Esophagus muscularis mucosa (tissue), 4 donors: ENCODE results near the gene STS. TPM values are rescaled to one million over a fixed set of nuclear protein-coding genes. Genes with fewer than 3 reads are reported as not detected.

Experiments
- DNase-seq: peaks from one replicate; pipeline ENCODE4 v3.0.0-alpha.2; 2017; ENCODE audit errors: extremely low spot score
- H3K27ac ChIP-seq, 4 donors: fragments of 200-600 bp; sonication (generic); replicated peaks in 1 of 4; 1 replicate in 3 of 4; 2 replicates in 1 of 4; pipeline ENCODE4 v1.5.1; 2016 to 2019; ENCODE audit warnings: mild to moderate bottlenecking in 1 of 4
- H3K27me3 ChIP-seq, 4 donors: fragments of 200-600 bp; sonication (generic); one replicate each; pipeline versions ENCODE4 v1.5.1 to v1.6.0; 2016 to 2019
- H3K36me3 ChIP-seq, 4 donors: fragments of 200-600 bp; sonication (generic); one replicate each; pipeline ENCODE4 v1.5.1; 2016 to 2019
- H3K4me1 ChIP-seq, 4 donors: fragments of 200-600 bp; sonication (generic); one replicate each; pipeline ENCODE4 v1.5.1; 2016 to 2019
- H3K4me3 ChIP-seq, 4 donors: fragments of 200-600 bp; sonication (generic); 1 replicate in 2 of 4; 2 replicates in 2 of 4; pipeline ENCODE4 v1.5.1; 2016 to 2019; ENCODE audit warnings: mild to moderate bottlenecking in 4 of 4, moderate library complexity in 1 of 4
- H3K9me3 ChIP-seq, 4 donors: fragments of 200-600 bp; sonication (generic); 1 replicate in 3 of 4; 2 replicates in 1 of 4; pipeline ENCODE4 v1.5.1; 2016 to 2019
- CTCF ChIP-seq, 3 experiments: fragments of 200-600 bp in 2 of 3; fragments of 450-650 bp in 1 of 3; sonication (generic) in 2 of 3; IDR thresholded peaks; one replicate each; pipeline ENCODE4 v1.5.1; 2017 to 2019; ENCODE audit warnings: antibody characterized with exemption in 3 of 3, mild to moderate bottlenecking in 2 of 3, moderate library complexity in 1 of 3
- EP300 ChIP-seq: sonication (generic); formaldehyde crosslinking; IDR thresholded peaks from one replicate; pipeline ENCODE4 v1.6.1; 2017; ENCODE audit warnings: antibody characterized with exemption
- POLR2A ChIP-seq: fragments of 450-650 bp; IDR thresholded peaks from one replicate; pipeline ENCODE4 v1.6.1; 2017; ENCODE audit warnings: antibody characterized with exemption, moderate library complexity, mild to moderate bottlenecking, low read depth
- POLR2AphosphoS5 ChIP-seq, 2 donors: sonication (generic); formaldehyde crosslinking; IDR thresholded peaks; one replicate each; pipeline ENCODE4 v1.6.1; 2017; ENCODE audit warnings: antibody characterized with exemption in 2 of 2
- whole genome bisulfite sequencing: methylation state at CpG from one replicate; pipeline ENCODE4 v1.1.5; 2018; 5-methylcytosine and 5-hydroxymethylcytosine counted together
- intact Hi-C: fragments of 100-400 bp; cut with DNase I; formaldehyde crosslinking; loops from one replicate; pipeline ENCODE4 v1.15.1; 2023
- total RNA-seq, 4 donors: library from RNA; depleted of rRNA; stranded (reverse); fragments of >200 nt; gene quantifications; one replicate each; pipeline versions ENCODE4 v1.1.0 to v1.2.1, GENCODE V29; 2016

The STS gene
- total RNA-seq, 4 donors from 2014 or later = 4.6 to 7.9 (median 5.5) TPM

DNA sequence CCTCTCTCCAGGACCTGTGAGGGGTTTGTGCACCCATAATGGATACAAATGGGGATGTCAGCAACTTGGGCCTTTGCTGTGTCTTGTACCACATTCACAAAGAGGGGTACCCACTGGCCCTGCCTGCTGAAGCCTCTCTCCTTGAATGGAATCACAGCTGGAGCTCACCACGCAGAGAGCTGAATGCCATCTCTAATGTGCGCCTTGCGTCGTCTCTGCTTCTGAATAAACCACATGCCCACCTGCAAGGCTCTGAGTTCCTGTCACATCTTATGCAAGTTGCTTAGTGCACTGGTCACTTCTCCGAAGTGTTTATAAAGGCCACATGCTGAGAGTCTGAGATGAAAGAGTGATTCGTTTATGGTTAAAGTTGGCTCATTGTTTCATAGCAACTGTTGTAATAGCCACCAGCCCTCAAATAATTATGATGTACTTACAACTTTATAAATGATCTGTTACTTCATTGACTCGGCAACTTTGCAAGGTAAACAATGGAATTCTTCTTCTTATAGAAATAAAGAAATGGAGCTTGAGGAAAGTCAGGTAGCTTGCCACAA lies 6.6 kb downstream of the STS start:
- no peak overlapping the region for H3K4me3 ChIP-seq
- no peaks in the 10 kb centered on the region for H3K27me3 ChIP-seq
- no peaks in the 10 kb centered on the region for H3K4me1 ChIP-seq
- TF ChIP-seq CTCF (IDR thresholded peaks at IDR 0.05) = no peak
- no peak for DNase-seq
- H3K9me3 ChIP-seq = no peaks in the 10 kb centered on the region
- WGBS = 79% methylated on average over 6 of the region's 7 CpGs
- intact Hi-C loops = no loop called here
- no peak overlapping the region for H3K27ac ChIP-seq
- no peaks in the 10 kb centered on the region for H3K36me3 ChIP-seq

DNA sequence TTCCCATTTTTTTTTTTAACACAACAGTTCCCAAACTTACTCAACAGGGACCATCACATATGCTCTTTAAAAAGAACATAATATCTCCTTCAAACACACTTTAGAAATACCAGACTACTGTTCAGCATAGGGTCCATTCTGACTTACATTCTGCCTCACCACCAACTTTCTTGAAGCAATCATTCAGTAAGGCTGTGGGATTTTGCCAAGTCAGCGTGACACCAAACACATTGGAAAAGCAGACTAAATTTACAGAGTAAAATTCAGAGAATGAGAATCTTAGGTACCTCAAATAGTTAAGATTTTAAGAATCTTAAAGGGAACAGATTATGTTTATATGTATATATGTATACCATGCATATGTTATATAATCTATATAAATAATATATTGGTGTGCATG lies 7.7 kb downstream of the STS start:
- Histone ChIP-seq H3K4me1 (no peaks in the 10 kb centered on the region), H3K27ac (no peak overlapping the region), H3K27me3 (no peaks in the 10 kb centered on the region), H3K36me3 (no peaks in the 10 kb centered on the region), H3K9me3 (no peaks in the 10 kb centered on the region), H3K4me3 (no peak overlapping the region)
- no peak for DNase-seq
- intact Hi-C loops = no loop called here
- 88% methylated on average over 1 of the region's 1 CpG for WGBS
- TF ChIP-seq EP300 = no peak
- TF ChIP-seq POLR2AphosphoS5 (IDR thresholded peaks at IDR 0.05) = no peak
- TF ChIP-seq POLR2A = no peak
- no peak for TF ChIP-seq CTCF (IDR thresholded peaks at IDR 0.05)

GRCh38 chrX:7156879-7157278 lies 9.4 kb downstream of the STS start:
- no peaks in the 10 kb centered on the region for H3K9me3 ChIP-seq
- no peak overlapping the region for H3K27ac ChIP-seq
- no peak overlapping the region for H3K4me3 ChIP-seq
- H3K36me3 ChIP-seq = no peaks in the 10 kb centered on the region
- WGBS = 94% methylated on average over 2 of the region's 3 CpGs
- H3K27me3 ChIP-seq = no peaks in the 10 kb centered on the region
- no peak for DNase-seq
- intact Hi-C loops = no loop called here
- H3K4me1 ChIP-seq = no peaks in the 10 kb centered on the region
- no peak for TF ChIP-seq CTCF (IDR thresholded peaks at IDR 0.05)
- TF ChIP-seq EP300 = no peak
- TF ChIP-seq POLR2AphosphoS5 (IDR thresholded peaks at IDR 0.05) = no peak
- TF ChIP-seq POLR2A = no peak

DNA sequence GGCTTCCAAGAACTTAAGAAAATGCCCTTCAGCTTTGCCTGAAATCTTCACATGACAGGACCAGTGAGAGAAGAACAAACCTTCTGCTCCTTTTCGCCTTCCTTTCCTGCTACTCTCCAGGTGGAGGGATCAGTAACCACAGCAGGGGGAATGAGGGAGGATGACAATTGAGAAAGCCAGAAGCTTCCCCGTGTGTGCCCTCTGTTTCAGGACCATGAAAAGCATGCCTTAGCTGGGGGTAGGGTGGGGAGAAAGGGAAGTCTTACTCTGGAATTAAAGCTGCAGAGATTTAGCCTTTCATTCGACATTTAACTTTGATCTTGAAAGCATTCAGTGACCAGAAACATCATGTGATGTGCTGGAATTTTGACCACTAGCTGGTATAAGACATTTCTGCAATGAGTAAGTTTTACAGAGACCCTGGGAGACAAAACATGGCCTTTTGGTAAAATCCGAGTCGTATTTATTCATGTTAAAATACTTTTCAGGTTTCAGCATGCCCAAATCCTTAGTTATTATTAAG lies 11.0 kb downstream of the STS start:
- no peaks in the 10 kb centered on the region for H3K27me3 ChIP-seq
- DNase-seq = no peak
- H3K9me3 ChIP-seq = no peaks in the 10 kb centered on the region
- H3K36me3 ChIP-seq = no peaks in the 10 kb centered on the region
- no peak overlapping the region for H3K27ac ChIP-seq
- no peaks in the 10 kb centered on the region for H3K4me1 ChIP-seq
- H3K4me3 ChIP-seq = no peak overlapping the region
- WGBS = 69% methylated on average over 5 of the region's 5 CpGs
- TF ChIP-seq POLR2AphosphoS5 (IDR thresholded peaks at IDR 0.05) (no peak), POLR2A (no peak), CTCF (IDR thresholded peaks at IDR 0.05) (no peak), EP300 (no peak)
- intact Hi-C loops = no loop called here

DNA sequence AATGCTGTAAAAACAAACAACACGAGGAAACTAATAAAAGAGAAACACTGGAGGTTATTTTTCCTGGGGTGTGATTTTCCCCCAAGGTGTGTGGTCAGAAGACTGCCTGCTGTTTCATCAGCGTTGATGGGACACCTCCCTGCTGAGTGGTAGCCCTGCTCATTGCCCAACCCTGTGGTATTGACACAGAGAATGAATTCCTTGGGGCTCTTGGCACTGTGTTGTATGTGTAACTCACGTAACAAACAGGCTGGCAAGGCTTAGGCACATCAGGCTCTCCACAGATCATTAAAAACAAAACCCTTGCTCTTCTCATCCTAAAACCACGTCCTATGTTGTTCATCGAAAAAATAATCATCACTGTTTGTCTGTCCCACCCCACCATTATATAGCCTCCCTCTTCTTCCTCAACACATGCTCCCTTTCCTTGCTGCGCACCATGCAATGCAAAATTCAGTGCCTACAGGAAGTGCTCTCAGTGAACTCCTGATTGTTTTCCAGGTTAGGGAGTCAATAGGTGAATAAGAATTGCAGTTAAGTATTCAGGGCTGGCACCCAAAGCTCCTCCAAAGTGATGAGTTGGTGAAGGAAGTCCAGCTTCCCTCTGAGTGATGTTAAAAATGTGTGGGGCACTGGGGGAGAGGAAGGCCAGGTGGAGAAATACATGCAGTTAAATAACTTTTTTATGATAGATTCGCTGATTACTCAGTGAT lies 11.8 kb downstream of the STS start:
- no peaks in the 10 kb centered on the region for H3K36me3 ChIP-seq
- no peak for DNase-seq
- 75% methylated on average over 7 of the region's 7 CpGs for WGBS
- no peaks in the 10 kb centered on the region for H3K4me1 ChIP-seq
- H3K4me3 ChIP-seq = no peak overlapping the region
- intact Hi-C loops = no loop called here
- TF ChIP-seq POLR2A (no peak), POLR2AphosphoS5 (IDR thresholded peaks at IDR 0.05) (no peak), EP300 (no peak), CTCF (IDR thresholded peaks at IDR 0.05) (no peak)
- H3K27ac ChIP-seq = no peak overlapping the region
- no peaks in the 10 kb centered on the region for H3K27me3 ChIP-seq
- H3K9me3 ChIP-seq = no peaks in the 10 kb centered on the region
